Measurements from ENCODE around the gene NIPAL3.

DNA sequence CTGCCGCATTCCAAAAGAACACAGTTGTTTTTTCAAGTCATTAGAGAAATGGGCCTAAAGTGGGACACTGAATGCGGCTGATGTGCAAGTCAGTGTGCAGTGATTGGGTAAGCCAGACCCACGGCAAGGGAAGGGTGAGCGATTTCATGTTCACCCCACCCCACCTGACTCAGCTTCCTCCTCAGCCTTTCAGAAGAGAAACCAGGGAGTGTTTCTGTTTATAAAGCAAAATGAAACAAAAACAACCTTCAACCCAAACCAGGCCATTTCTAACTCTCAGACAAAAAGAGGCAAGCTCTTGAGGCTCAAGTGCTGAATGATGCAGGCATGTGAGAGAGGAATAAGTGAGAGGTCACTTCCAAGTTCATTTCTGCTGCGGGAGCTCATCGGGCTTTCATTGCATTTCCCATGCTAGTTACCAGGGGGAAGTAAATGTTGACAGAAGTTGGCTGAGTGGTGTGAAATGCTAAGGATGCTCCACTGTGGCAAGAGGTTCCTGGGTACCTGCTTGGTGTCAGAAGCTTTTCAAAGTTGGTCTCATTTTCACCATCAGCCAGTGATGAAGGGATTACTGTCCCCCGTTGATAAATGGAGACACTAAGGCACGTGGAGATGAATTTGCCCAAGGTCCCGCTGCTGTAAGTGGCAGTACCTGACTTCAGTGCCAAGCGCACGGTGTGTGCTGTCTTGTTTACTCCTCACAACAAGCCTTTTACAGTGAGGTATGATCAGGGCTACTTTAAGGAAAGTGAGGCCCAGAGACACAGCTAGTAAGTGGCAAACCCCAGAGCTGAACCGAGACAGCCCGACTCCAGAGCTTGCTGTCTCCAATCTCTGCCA is 31.1 kb upstream of the NIPAL3 start:
- TF ChIP-seq, protein P1, sequence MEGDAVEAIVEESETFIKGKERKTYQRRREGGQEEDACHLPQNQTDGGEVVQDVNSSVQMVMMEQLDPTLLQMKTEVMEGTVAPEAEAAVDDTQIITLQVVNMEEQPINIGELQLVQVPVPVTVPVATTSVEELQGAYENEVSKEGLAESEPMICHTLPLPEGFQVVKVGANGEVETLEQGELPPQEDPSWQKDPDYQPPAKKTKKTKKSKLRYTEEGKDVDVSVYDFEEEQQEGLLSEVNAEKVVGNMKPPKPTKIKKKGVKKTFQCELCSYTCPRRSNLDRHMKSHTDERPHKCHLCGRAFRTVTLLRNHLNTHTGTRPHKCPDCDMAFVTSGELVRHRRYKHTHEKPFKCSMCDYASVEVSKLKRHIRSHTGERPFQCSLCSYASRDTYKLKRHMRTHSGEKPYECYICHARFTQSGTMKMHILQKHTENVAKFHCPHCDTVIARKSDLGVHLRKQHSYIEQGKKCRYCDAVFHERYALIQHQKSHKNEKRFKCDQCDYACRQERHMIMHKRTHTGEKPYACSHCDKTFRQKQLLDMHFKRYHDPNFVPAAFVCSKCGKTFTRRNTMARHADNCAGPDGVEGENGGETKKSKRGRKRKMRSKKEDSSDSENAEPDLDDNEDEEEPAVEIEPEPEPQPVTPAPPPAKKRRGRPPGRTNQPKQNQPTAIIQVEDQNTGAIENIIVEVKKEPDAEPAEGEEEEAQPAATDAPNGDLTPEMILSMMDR (IDR thresholded peaks at IDR 0.05; ENCODE audit: extremely low read depth in 1 of 2, insufficient read depth in 1 of 2, low read depth in 1 of 2, low read length in 2 of 2): no peak
- TF ChIP-seq JUN (IDR thresholded peaks at IDR 0.05; ENCODE audit: borderline replicate concordance, insufficient read depth, insufficient read length, low read depth) (no peak), POLR2AphosphoS5 (IDR thresholded peaks at IDR 0.05; ENCODE audit: insufficient read depth, low read depth, low read length) (no peak), EZH2 (IDR thresholded peaks at IDR 0.05; ENCODE audit: borderline replicate concordance, low read depth, low read length, severe bottlenecking) (no peak)
